Measurements from ENCODE around the gene TRPV2.
A peak's percentile ranks its signal among the peaks of the same experiment; 100 is the strongest.

DNA sequence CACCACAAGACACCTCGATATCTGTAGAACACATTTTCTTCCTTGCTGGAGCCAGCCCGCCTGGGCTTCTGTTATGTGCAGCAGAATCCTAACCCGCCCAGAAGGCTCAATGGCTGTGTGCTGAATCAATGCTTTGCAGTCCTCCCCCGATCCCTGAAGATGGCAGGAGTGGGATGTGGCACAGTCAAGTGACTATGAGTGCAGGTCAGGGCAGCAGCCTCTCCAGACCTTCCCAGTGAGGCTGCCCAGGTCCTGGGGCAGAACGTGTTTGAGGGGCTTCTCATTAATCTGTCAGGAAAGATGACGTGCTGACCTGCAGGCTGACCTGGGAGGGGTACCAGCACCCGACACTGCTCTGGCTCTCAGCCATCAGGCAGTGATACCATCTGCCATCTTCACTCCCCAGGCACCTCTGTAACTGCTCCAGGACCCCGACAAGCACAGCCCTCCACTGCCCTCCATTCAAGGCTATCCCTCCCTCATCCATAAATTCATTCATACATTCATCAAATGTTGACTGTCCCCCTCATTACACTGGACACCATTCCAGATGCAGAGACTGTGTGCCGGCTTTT is 41.5 kb downstream of the TRPV2 start:
- TF ChIP-seq GATA2 (IDR thresholded peaks at IDR 0.05; ENCODE audit: low read depth, low read length) = peak; percentile 75
- no peak for TF ChIP-seq GATA3 (IDR thresholded peaks at IDR 0.05; ENCODE audit: low read depth, low read length)
